HS-27A (cell line): Measurements from ENCODE around the gene ANTXRL.
"Not testable (repeated sequence)": the region's sequence is repeated elsewhere in the genome, so short reads cannot be mapped to it uniquely, and the experiment has no call there.

Experiments
- DNase-seq: peaks from one replicate; pipeline ENCODE4 v3.0.0-alpha.2; 2012; ENCODE audit warnings: low read depth, missing footprints

ANTXRL gene

GRCh38 chr10:46273506-46274477 is 13.0 kb upstream of the ANTXRL start:
- DNase-seq, result no peak

GRCh38 chr10:46277840-46278239 is 9.0 kb upstream of the ANTXRL start:
- no peak for DNase-seq

- not testable (repeated sequence) for DNase-seq
Measured at GRCh38 chr10:46282421-46282831, 4.4 kb upstream of the ANTXRL start.

GRCh38 chr10:46282842-46283574 is 3.8 kb upstream of the ANTXRL start:
- no peak for DNase-seq

GRCh38 chr10:46283580-46284285 is 3.1 kb upstream of the ANTXRL start:
- no peak for DNase-seq

- peak; percentile 9 for DNase-seq
Measured at GRCh38 chr10:46284286-46285229, 2.2 kb upstream of the ANTXRL start.

GRCh38 chr10:46285300-46285699 is 1.5 kb upstream of the ANTXRL start:
- no peak for DNase-seq

GRCh38 chr10:46285966-46286620 is 704 bp upstream of the ANTXRL start:
- DNase-seq, result no peak

GRCh38 chr10:46287846-46288477 is 1.2 kb downstream of the ANTXRL start:
- DNase-seq, result no peak

- DNase-seq, result no peak
Measured at GRCh38 chr10:46288601-46289206, 1.9 kb downstream of the ANTXRL start.

- DNase-seq, result no peak
Measured at GRCh38 chr10:46289209-46289810, 2.5 kb downstream of the ANTXRL start.

- DNase-seq, result no peak
Measured at GRCh38 chr10:46290101-46290886, 3.5 kb downstream of the ANTXRL start.

GRCh38 chr10:46291817-46292572 is 5.2 kb downstream of the ANTXRL start:
- no peak for DNase-seq

- DNase-seq, result no peak
Measured at GRCh38 chr10:46292573-46293023, 5.8 kb downstream of the ANTXRL start.

- no peak for DNase-seq
Measured at GRCh38 chr10:46293228-46293627, 6.4 kb downstream of the ANTXRL start.

GRCh38 chr10:46293832-46294640 is 7.2 kb downstream of the ANTXRL start:
- no peak for DNase-seq
